Ishikawa (cell line): Measurements from ENCODE around the gene WDR43.

Experiments used
- EGR1 ChIP-seq: IDR thresholded peaks from 2 replicates; pipeline ENCODE4 v1.6.1; 2012
- NFIC ChIP-seq: IDR thresholded peaks from 2 replicates; pipeline ENCODE4 v1.6.1; 2012

DNA sequence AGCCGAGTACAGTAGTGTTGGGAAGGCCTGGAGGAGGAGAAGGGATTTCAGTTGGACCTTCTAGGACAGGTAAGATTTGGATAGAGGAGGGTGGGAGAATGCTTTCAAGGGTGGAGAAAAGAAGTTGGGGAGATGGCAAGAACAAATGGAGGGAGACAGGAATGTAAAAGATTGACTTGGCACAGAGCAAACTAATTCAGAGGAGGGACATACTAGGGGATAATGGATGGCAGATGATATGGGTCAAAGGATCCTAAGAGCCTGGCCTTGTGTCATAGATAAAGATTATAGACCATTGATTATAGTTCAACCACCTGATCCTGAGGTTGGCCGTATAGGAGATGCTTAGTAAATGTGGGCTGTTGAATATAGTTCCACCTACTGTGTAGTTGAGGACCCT, 12.4 kb downstream of the WDR43 start:
- TF ChIP-seq EGR1 = no peak
- no peak for TF ChIP-seq NFIC
